ENCODE data around the gene SPTAN1.
"Not testable (repeated sequence)": the region's sequence is repeated elsewhere in the genome, so short reads cannot be mapped to it uniquely, and the experiment has no call there.

Gene SPTAN1

GRCh38 chr9:128552153-128552743, at the start of gene SPTAN1:
SPTAN1 (plus strand) TSS chr9:128552587; CDS start chr9:128566741, 14,154 bp downstream.
- peak; percentile 91 for DNase-seq

GRCh38 chr9:128503415-128503825, 49.0 kb upstream of the SPTAN1 start:
- not testable (repeated sequence) for DNase-seq

- DNase-seq, result no peak
Measured at GRCh38 chr9:128503870-128504269, 48.5 kb upstream of the SPTAN1 start.

GRCh38 chr9:128504485-128505413, 47.6 kb upstream of the SPTAN1 start, which contains the start of gene GLE1:
GLE1 (plus strand) TSS chr9:128504719; CDS start chr9:128504806, 87 bp downstream.
- peak; percentile 87 for DNase-seq

GRCh38 chr9:128505414-128505765, 47.0 kb upstream of the SPTAN1 start:
- no peak for DNase-seq

GRCh38 chr9:128505906-128506305, 46.5 kb upstream of the SPTAN1 start:
- DNase-seq, result not testable (repeated sequence)

GRCh38 chr9:128512820-128513219, 39.6 kb upstream of the SPTAN1 start:
- DNase-seq, result no peak

- no peak for DNase-seq
Measured at GRCh38 chr9:128521956-128522355, 30.4 kb upstream of the SPTAN1 start.

- no peak for DNase-seq
Measured at GRCh38 chr9:128523199-128523925, 29.0 kb upstream of the SPTAN1 start.

GRCh38 chr9:128526720-128527119, 25.7 kb upstream of the SPTAN1 start:
- no peak for DNase-seq

GRCh38 chr9:128528445-128529160, 23.8 kb upstream of the SPTAN1 start:
- no peak for DNase-seq

GRCh38 chr9:128529191-128529590, 23.2 kb upstream of the SPTAN1 start:
- no peak for DNase-seq

- no peak for DNase-seq
Measured at GRCh38 chr9:128532581-128532980, 19.8 kb upstream of the SPTAN1 start.

GRCh38 chr9:128540634-128541360, 11.6 kb upstream of the SPTAN1 start:
- no peak for DNase-seq

GRCh38 chr9:128546504-128546903, 5.9 kb upstream of the SPTAN1 start:
- no peak for DNase-seq

- no peak for DNase-seq
Measured at GRCh38 chr9:128548876-128549275, 3.5 kb upstream of the SPTAN1 start.

- no peak for DNase-seq
Measured at GRCh38 chr9:128550226-128550625, 2.2 kb upstream of the SPTAN1 start.

GRCh38 chr9:128550770-128551656, 1.4 kb upstream of the SPTAN1 start:
- no peak for DNase-seq

GRCh38 chr9:128551657-128552152, 682 bp upstream of the SPTAN1 start:
- no peak for DNase-seq

- DNase-seq, result peak; percentile 75
Measured at GRCh38 chr9:128552744-128553440, 505 bp downstream of the SPTAN1 start.
